ENCODE measurements around the gene STT3A. TPM values are rescaled to one million over a fixed set of nuclear protein-coding genes. Genes with fewer than 3 reads are reported as not detected.

STT3A gene
- total and polyA plus RNA-seq, 10 of the 15 experiments (the other 5 are each of a cell fraction or from before 2014, with no cell fraction given) = 74.4 to 202 (median 118) TPM

DNA sequence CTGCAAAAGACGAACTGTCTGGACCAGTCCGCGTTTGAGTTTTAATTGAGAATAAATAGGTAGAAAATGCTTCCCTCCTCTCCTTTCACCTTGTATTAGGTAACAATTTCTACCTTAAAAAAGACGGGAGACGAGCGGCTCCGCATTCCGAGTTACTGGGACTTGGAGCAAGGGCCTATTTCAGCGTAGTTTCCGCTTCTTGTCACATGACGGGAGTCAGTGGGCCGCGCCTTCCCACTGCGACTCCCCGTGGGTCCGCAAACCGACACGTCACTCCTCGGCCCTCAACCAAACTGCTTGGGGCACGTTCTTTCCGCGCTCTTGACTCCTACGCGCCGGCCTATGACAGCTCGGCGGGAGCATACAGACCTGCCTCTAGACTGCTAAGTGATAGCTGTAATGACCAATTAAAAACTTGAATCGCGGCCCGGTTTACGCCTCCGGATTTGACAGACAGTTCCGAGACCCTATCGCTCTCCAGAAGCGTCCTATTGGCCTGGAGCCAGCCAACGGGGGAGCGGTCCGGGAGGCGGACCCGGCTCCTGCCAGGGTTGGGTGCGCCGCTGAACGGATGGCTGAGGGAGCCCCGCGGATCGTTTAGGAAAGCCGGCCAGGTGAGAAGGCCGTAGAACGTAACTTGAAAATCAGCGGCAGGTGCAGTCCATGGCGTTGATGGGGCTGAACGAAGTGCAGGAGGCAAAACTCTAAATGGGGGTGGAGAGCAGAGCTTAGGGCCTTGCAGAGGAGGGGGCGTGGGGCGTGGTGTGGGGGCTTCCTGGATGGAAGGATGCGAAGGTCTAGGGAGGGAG lies at the start of gene STT3A (continued):
- TF ChIP-seq HDAC2 (IDR thresholded peaks at IDR 0.05) = no peak
- TF ChIP-seq RBBP5 (conservative IDR thresholded peaks at IDR 0.05) = no peak
- no peak for TF ChIP-seq SPI1 (IDR thresholded peaks at IDR 0.05; ENCODE audit: borderline replicate concordance, insufficient read depth, low read depth, low read length)
- TF ChIP-seq, protein P1, sequence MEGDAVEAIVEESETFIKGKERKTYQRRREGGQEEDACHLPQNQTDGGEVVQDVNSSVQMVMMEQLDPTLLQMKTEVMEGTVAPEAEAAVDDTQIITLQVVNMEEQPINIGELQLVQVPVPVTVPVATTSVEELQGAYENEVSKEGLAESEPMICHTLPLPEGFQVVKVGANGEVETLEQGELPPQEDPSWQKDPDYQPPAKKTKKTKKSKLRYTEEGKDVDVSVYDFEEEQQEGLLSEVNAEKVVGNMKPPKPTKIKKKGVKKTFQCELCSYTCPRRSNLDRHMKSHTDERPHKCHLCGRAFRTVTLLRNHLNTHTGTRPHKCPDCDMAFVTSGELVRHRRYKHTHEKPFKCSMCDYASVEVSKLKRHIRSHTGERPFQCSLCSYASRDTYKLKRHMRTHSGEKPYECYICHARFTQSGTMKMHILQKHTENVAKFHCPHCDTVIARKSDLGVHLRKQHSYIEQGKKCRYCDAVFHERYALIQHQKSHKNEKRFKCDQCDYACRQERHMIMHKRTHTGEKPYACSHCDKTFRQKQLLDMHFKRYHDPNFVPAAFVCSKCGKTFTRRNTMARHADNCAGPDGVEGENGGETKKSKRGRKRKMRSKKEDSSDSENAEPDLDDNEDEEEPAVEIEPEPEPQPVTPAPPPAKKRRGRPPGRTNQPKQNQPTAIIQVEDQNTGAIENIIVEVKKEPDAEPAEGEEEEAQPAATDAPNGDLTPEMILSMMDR (IDR thresholded peaks at IDR 0.05 in 2 of 3, conservative IDR thresholded peaks at IDR 0.05 in 1 of 3; ENCODE audit: control insufficient read depth in 2 of 3, extremely low read depth in 1 of 3, insufficient read depth in 1 of 3, low read depth in 3 of 3, low read length in 3 of 3) = no peak
- peak; percentile 58 for TF ChIP-seq SMAD5 (IDR thresholded peaks at IDR 0.05; ENCODE audit: low read depth)
- TF ChIP-seq, protein P2, sequence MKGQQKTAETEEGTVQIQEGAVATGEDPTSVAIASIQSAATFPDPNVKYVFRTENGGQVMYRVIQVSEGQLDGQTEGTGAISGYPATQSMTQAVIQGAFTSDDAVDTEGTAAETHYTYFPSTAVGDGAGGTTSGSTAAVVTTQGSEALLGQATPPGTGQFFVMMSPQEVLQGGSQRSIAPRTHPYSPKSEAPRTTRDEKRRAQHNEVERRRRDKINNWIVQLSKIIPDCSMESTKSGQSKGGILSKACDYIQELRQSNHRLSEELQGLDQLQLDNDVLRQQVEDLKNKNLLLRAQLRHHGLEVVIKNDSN (IDR thresholded peaks at IDR 0.05; ENCODE audit: borderline replicate concordance, extremely low read length, insufficient read depth, low read depth, low read length) = peak; percentile 88
- TF ChIP-seq HDAC6 (IDR thresholded peaks at IDR 0.05; ENCODE audit: unreplicated experiment) = no peak
- no peak for TF ChIP-seq CHD1 (IDR thresholded peaks at IDR 0.05; ENCODE audit: low read depth, low read length)
- no peak for TF ChIP-seq KAT2A (conservative IDR thresholded peaks at IDR 0.05; ENCODE audit: control insufficient read depth, low read depth, low read length)
- TF ChIP-seq STAT1 (conservative IDR thresholded peaks at IDR 0.05) = 0 out of 2 replicates have a peak, but pooled peaks have one; percentile 28
- TF ChIP-seq NBN (IDR thresholded peaks at IDR 0.05) = peak; percentile 51; the same call in 1 of the 2 replicates
- peak; percentile 74 for TF ChIP-seq MXI1 (IDR thresholded peaks at IDR 0.05; ENCODE audit: low read depth, low read length)
- no peak; the same call in 1 of the 2 replicates for TF ChIP-seq MTA2 (IDR thresholded peaks at IDR 0.05; ENCODE audit: low read depth)
- TF ChIP-seq, protein P3, sequence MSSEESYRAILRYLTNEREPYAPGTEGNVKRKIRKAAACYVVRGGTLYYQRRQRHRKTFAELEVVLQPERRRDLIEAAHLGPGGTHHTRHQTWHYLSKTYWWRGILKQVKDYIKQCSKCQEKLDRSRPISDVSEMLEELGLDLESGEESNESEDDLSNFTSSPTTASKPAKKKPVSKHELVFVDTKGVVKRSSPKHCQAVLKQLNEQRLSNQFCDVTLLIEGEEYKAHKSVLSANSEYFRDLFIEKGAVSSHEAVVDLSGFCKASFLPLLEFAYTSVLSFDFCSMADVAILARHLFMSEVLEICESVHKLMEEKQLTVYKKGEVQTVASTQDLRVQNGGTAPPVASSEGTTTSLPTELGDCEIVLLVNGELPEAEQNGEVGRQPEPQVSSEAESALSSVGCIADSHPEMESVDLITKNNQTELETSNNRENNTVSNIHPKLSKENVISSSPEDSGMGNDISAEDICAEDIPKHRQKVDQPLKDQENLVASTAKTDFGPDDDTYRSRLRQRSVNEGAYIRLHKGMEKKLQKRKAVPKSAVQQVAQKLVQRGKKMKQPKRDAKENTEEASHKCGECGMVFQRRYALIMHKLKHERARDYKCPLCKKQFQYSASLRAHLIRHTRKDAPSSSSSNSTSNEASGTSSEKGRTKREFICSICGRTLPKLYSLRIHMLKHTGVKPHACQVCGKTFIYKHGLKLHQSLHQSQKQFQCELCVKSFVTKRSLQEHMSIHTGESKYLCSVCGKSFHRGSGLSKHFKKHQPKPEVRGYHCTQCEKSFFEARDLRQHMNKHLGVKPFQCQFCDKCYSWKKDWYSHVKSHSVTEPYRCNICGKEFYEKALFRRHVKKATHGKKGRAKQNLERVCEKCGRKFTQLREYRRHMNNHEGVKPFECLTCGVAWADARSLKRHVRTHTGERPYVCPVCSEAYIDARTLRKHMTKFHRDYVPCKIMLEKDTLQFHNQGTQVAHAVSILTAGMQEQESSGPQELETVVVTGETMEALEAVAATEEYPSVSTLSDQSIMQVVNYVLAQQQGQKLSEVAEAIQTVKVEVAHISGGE (CRISPR knock-in tag; IDR thresholded peaks at IDR 0.05) = no peak
- peak; percentile 100 for TF ChIP-seq SP1 (IDR thresholded peaks at IDR 0.05; ENCODE audit: low read depth, low read length)
- TF ChIP-seq BACH1 (IDR thresholded peaks at IDR 0.05; ENCODE audit: borderline replicate concordance) = no peak; the same call in none of the 2 replicates
- TF ChIP-seq LARP7 (IDR thresholded peaks at IDR 0.05) = no peak
- TF ChIP-seq SREBF2 (IDR thresholded peaks at IDR 0.05; ENCODE audit: low read length) = no peak
- no peak for TF ChIP-seq MYB (IDR thresholded peaks at IDR 0.05; ENCODE audit: borderline replicate concordance, low read depth, low read length)
- no peak for TF ChIP-seq SMC3 (IDR thresholded peaks at IDR 0.05; ENCODE audit: borderline replicate concordance, low read length)
- TF ChIP-seq, protein P4, sequence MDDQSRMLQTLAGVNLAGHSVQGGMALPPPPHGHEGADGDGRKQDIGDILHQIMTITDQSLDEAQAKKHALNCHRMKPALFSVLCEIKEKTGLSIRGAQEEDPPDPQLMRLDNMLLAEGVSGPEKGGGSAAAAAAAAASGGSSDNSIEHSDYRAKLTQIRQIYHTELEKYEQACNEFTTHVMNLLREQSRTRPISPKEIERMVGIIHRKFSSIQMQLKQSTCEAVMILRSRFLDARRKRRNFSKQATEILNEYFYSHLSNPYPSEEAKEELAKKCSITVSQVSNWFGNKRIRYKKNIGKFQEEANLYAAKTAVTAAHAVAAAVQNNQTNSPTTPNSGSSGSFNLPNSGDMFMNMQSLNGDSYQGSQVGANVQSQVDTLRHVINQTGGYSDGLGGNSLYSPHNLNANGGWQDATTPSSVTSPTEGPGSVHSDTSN (IDR thresholded peaks at IDR 0.05; ENCODE audit: insufficient replicate concordance, low read depth, low read length) = peak; percentile 99
- TF ChIP-seq STAT3 (IDR thresholded peaks at IDR 0.05; ENCODE audit: low read depth, low read length) = no peak
- no peak for TF ChIP-seq ZZZ3 (IDR thresholded peaks at IDR 0.05; ENCODE audit: control insufficient read depth, insufficient read length, low read depth)
- no peak for TF ChIP-seq ZNF24 (IDR thresholded peaks at IDR 0.05)

All from GM12878 (cell line).